ENCODE data around the gene ANKRD12.

The ANKRD12 gene

GRCh38 chr18:9321736-9322135 is 185.2 kb downstream of the ANKRD12 start:
- DNase-seq (ENCODE audit: low read depth) = no peak
- no peak overlapping the region for H3K4me3 ChIP-seq (ENCODE audit: low read depth, low read length)
- TF ChIP-seq CTCF (IDR thresholded peaks at IDR 0.05; ENCODE audit: low read depth, low read length, missing control alignments) = no peak

DNA sequence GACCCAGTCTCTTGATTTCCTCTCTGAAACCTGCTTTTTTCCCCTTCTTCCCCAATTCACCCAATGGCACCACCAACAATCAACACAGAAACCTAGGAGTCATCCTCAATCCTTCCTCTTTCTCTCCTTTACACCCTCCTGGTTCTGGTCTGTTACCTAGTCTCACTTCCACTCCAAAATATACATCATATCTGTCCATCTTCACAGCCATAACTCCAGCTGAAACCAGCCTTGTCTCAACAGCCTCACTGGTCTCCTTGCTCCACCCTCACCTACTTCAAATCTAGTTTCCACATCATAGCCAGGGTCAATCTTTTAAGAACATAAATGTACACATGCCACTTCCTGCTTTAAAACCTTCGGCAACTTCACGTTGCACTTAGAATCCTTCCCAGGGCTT is 186.2 kb downstream of the ANKRD12 start:
- H3K4me3 ChIP-seq (ENCODE audit: low read depth, low read length) = no peak overlapping the region
- no peak for TF ChIP-seq CTCF (IDR thresholded peaks at IDR 0.05; ENCODE audit: low read depth, low read length, missing control alignments)
- DNase-seq (ENCODE audit: low read depth) = no peak

DNA sequence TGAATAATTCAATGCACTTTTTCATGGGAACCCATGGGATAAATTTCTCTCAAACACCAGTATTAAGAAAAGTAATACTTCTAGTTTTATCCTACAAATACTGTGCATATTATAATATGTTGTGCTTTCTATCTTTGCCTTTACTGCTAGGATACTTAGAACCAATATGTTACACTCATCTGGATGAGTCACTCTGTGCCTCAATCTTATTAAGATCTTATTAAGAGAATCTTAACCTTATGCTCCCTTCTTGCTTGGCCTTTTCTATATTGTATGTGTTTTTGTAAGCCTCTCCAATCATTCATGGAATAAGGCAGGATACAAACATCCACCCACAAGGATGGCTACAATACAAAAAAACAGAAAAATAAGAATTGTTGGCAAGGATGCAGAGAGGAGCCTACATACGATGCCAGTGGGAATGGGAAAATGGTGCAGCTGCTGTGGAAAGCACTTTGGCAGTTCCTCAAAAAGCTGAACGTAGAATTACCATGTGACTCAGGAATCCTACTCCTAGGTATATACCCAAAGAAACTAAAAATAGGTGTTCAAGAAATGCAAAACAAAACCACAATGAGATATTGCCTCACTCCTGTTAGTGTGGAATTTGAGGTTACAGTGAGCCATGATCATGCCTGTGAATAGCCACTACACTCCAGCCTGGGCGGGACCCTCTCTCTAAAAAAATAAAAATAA is 187.3 kb downstream of the ANKRD12 start:
- DNase-seq (ENCODE audit: low read depth) = no peak
- no peak overlapping the region for H3K4me3 ChIP-seq (ENCODE audit: low read depth, low read length)

DNA sequence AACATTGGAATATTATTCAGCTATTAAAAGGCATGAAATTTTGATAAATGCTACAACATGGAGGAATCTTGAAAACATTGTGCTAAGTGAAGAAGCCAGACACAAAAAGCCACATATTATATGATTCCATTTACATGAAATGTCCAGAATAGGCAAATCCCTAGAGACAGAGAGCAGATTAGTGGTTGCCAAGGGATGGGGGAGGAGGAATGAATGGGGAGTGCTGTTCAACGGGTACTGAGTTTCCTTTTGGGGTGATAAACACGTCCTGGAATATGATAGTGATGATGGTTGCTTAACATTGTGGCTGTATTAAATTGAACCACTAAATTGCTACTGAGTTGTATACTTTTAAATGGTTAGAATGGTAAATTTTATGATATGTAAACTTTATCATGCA is 189.1 kb downstream of the ANKRD12 start:
- no peak for TF ChIP-seq CTCF (IDR thresholded peaks at IDR 0.05; ENCODE audit: low read depth, low read length, missing control alignments)
- H3K4me3 ChIP-seq (ENCODE audit: low read depth, low read length) = no peak overlapping the region
- no peak for DNase-seq (ENCODE audit: low read depth)

More for the DNA sequence above, 187.3 kb downstream of the ANKRD12 start:
- TF ChIP-seq CTCF (IDR thresholded peaks at IDR 0.05; ENCODE audit: low read depth, low read length, missing control alignments) = no peak

DNA sequence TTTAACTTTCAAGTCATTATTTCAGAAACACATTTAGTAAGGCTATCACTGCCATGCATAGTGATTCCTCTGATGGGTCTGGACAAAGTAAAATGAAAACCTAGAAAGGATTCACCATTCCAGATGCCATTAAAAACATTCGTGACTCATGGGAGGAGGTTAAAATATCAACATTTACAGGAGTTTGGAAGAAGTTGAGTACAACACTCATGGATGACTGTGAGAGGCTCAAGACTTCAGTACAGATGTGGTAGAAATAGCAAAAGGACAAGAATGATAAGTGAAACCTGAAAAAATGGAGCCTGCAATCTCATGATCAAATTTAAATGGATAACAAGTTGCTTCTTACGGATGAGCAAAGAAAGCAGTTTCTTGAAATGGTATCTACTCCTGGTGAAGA is 192.2 kb downstream of the ANKRD12 start:
- no peak overlapping the region for H3K4me3 ChIP-seq (ENCODE audit: low read depth, low read length)
- no peak for DNase-seq (ENCODE audit: low read depth)
- TF ChIP-seq CTCF (IDR thresholded peaks at IDR 0.05; ENCODE audit: low read depth, low read length, missing control alignments) = no peak

DNA sequence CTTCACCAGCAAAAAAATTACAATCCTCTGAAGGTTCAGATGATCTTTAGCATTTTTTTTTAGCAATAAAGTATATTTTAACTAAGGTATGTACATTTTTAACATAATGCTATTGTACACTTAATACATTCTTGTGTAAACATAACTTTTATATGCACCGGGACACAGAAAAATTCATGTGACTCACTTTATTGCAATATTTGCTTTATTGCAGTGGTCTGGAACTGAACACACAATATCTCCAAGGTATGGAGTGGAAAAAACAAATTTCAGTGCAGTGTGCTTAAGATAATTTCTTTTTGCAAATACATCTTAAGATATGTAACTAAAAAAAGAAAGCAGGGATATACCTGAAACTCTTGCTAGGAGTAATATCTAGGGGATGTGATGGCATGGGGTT is 192.9 kb downstream of the ANKRD12 start:
- TF ChIP-seq CTCF (IDR thresholded peaks at IDR 0.05; ENCODE audit: low read depth, low read length, missing control alignments) = no peak
- H3K4me3 ChIP-seq (ENCODE audit: low read depth, low read length) = no peak overlapping the region
- DNase-seq (ENCODE audit: low read depth) = no peak

GRCh38 chr18:9330419-9330818 is 193.8 kb downstream of the ANKRD12 start:
- H3K4me3 ChIP-seq (ENCODE audit: low read depth, low read length) = no peak overlapping the region
- no peak for DNase-seq (ENCODE audit: low read depth)
- TF ChIP-seq CTCF (IDR thresholded peaks at IDR 0.05; ENCODE audit: low read depth, low read length, missing control alignments) = no peak
